ENCODE measurements around the gene RAG1. TPM values are rescaled to one million over a fixed set of nuclear protein-coding genes. Genes with fewer than 3 reads are reported as not detected.

Gene RAG1
- total and polyA plus RNA-seq, 2 donors (not counting 1 experiment from before 2014, with no cell fraction given), result 0.06 to 0.37 TPM

GRCh38 chr11:36557991-36558390, 9.8 kb upstream of the RAG1 start:
- no peak for ATAC-seq (ENCODE audit: low read depth)
- CTCF ChIA-PET, result no interaction called here

More at GRCh38 chr11:36557991-36558390, 9.8 kb upstream of the RAG1 start:
- H3K27me3 Mint-ChIP-seq, result peaks cover 17% of the 10 kb centered on the region
- no peak overlapping the region for H3K27ac Mint-ChIP-seq
- no peak overlapping the region for H3K4me3 ChIP-seq (ENCODE audit: control extremely low read depth in 1 of 5, extremely low read depth in 1 of 5, insufficient read depth in 1 of 5, low read depth in 2 of 5, low read length in 4 of 5)
- H3K9me3 ChIP-seq (ENCODE audit: control extremely low read depth in 1 of 3, control insufficient read depth in 2 of 3, insufficient read depth in 1 of 3, low read length in 2 of 3), result no peaks in the 10 kb centered on the region
- H3K27me3 ChIP-seq (replicated peaks in 1 of 4; ENCODE audit: control extremely low read depth in 1 of 4, control insufficient read depth in 3 of 4, insufficient read depth in 4 of 4, low read length in 3 of 4), result peaks cover 0 to 10% (median 1%) of the 10 kb centered on the region in 4 experiments
- no peaks in the 10 kb centered on the region for H4K20me1 ChIP-seq (ENCODE audit: control insufficient read depth, insufficient read depth, low read length, poor library complexity, severe bottlenecking)
- DNase-seq, result no peak
- no peak overlapping the region for H2AFZ ChIP-seq (ENCODE audit: insufficient read depth, low read depth, low read length, poor library complexity, severe bottlenecking)
- no peaks in the 10 kb centered on the region for H3K79me2 ChIP-seq (ENCODE audit: control insufficient read depth, insufficient read depth, low read length)
- no peak overlapping the region for H3K4me2 ChIP-seq (replicated peaks; ENCODE audit: low read depth, low read length, poor library complexity, severe bottlenecking)
- TF ChIP-seq CTCF (IDR thresholded peaks at IDR 0.05), result no peak
- TF ChIP-seq EZH2 (IDR thresholded peaks at IDR 0.05; ENCODE audit: borderline replicate concordance, insufficient read depth, low read depth, low read length, poor library complexity, severe bottlenecking), result no peak
- no peak overlapping the region for H3K4me3 Mint-ChIP-seq
- intact Hi-C loops (cut with micrococcal nuclease), result no loop called here
- POLR2A ChIA-PET, result no interaction called here
- H3K27ac ChIP-seq (ENCODE audit: low read length in 2 of 2), result no peak overlapping the region
- H3K4me1 ChIP-seq (ENCODE audit: control insufficient read depth in 2 of 2, insufficient read depth in 2 of 2, low read length in 2 of 2), result no peaks in the 10 kb centered on the region
- no peak overlapping the region for H3K9ac ChIP-seq (ENCODE audit: low read length)
- H3K36me3 ChIP-seq (replicated peaks in 1 of 2; ENCODE audit: control extremely low read depth in 1 of 2, control insufficient read depth in 1 of 2, extremely low read depth in 1 of 2, insufficient read depth in 2 of 2, low read length in 1 of 2), result no peaks in the 10 kb centered on the region
- H3K4me1 Mint-ChIP-seq, result peaks cover 4% of the 10 kb centered on the region
- H3K9me3 Mint-ChIP-seq (ENCODE audit: insufficient read depth), result no peaks in the 10 kb centered on the region
